Activated T-helper 1 cell treated with Interleukin-2 at 50 U/mL for 16 hours (primary cell): Measurements from ENCODE around the gene RAB11FIP3.
"Not testable (repeated sequence)": the region's sequence is repeated elsewhere in the genome, so short reads cannot be mapped to it uniquely, and the experiment has no call there.

Experiments used
- DNase-seq: peaks from one replicate; pipeline ENCODE4 v3.0.0-alpha.2; 2020; ENCODE audit warnings: low read depth

Gene RAB11FIP3

GRCh38 chr16:391885-392335, 33.5 kb upstream of the RAB11FIP3 start:
- peak; percentile 61 for DNase-seq

- no peak for DNase-seq
Measured at GRCh38 chr16:392450-393030, 32.9 kb upstream of the RAB11FIP3 start.

GRCh38 chr16:396199-396598, 29.2 kb upstream of the RAB11FIP3 start:
- no peak for DNase-seq

GRCh38 chr16:396605-397004, 28.8 kb upstream of the RAB11FIP3 start:
- no peak for DNase-seq

- no peak for DNase-seq
Measured at GRCh38 chr16:397135-397661, 28.3 kb upstream of the RAB11FIP3 start, which contains the start of gene NME4. TSS of gene NME4 (plus strand) at chr16:397199. CDS start at chr16:397223, 24 bp downstream.

GRCh38 chr16:397736-398332, 27.6 kb upstream of the RAB11FIP3 start:
- no peak for DNase-seq

- no peak for DNase-seq
Measured at GRCh38 chr16:398561-399339, 26.7 kb upstream of the RAB11FIP3 start.

GRCh38 chr16:399340-400019, 26.0 kb upstream of the RAB11FIP3 start:
- no peak for DNase-seq

- DNase-seq: no peak
Measured at GRCh38 chr16:400061-400591, 25.3 kb upstream of the RAB11FIP3 start.

- DNase-seq: peak; percentile 97
Measured at GRCh38 chr16:401468-402348, 23.7 kb upstream of the RAB11FIP3 start, which contains the start of gene DECR2. TSS of gene DECR2 (plus strand) at chr16:401885. CDS start at chr16:401964, 79 bp downstream.

GRCh38 chr16:404971-405486, 20.4 kb upstream of the RAB11FIP3 start:
- DNase-seq: no peak

- no peak for DNase-seq
Measured at GRCh38 chr16:405548-406506, 19.6 kb upstream of the RAB11FIP3 start.

GRCh38 chr16:407253-407652, 18.2 kb upstream of the RAB11FIP3 start:
- no peak for DNase-seq

- no peak for DNase-seq
Measured at GRCh38 chr16:410516-411178, 14.8 kb upstream of the RAB11FIP3 start.

- DNase-seq: no peak
Measured at GRCh38 chr16:411576-412265, 13.7 kb upstream of the RAB11FIP3 start.

GRCh38 chr16:414395-415169, 10.9 kb upstream of the RAB11FIP3 start:
- DNase-seq: no peak

GRCh38 chr16:415170-415498, 10.3 kb upstream of the RAB11FIP3 start:
- not testable (repeated sequence) for DNase-seq

- DNase-seq: not testable (repeated sequence)
Measured at GRCh38 chr16:422179-422578, 3.3 kb upstream of the RAB11FIP3 start.
